Left ventricle myocardium inferior (tissue), 1 donor: ENCODE measurements around the gene CRYBB2. TPM values are rescaled to one million over a fixed set of nuclear protein-coding genes. Genes with fewer than 3 reads are reported as not detected.
"Not testable (repeated sequence)": the region's sequence is repeated elsewhere in the genome, so short reads cannot be mapped to it uniquely, and the experiment has no call there.

Source experiments
- DNase-seq: peaks from one replicate; pipeline ENCODE4 v3.0.0-alpha.2; 2020
- H3K27ac ChIP-seq: fragments of 200-600 bp; replicated peaks from 2 replicates; pipeline ENCODE4 v1.8.0; 2021
- H3K27me3 ChIP-seq: fragments of 200-600 bp; 2 replicates; pipeline ENCODE4 v1.8.0; 2021; ENCODE audit warnings: low read depth
- H3K36me3 ChIP-seq: fragments of 200-600 bp; 2 replicates; pipeline ENCODE4 v1.8.0; 2021
- H3K4me1 ChIP-seq: fragments of 200-600 bp; 2 replicates; pipeline ENCODE4 v1.8.0; 2021
- H3K4me3 ChIP-seq: fragments of 200-600 bp; 2 replicates; pipeline ENCODE4 v1.8.0; 2021; ENCODE audit warnings: mild to moderate bottlenecking, moderate library complexity
- H3K9me3 ChIP-seq: fragments of 200-600 bp; replicated peaks from 2 replicates; pipeline ENCODE4 v1.8.0; 2021
- intact Hi-C: fragments of 100-400 bp; cut with micrococcal nuclease; formaldehyde crosslinking; loops from one replicate; pipeline ENCODE4 v1.11.0; 2022
- total RNA-seq: library from RNA; stranded (reverse); fragmentation: NEBNext Ultra II Directional; extraction: Animal tissue kit (Norgen Biotek cat#: 25700); gene quantifications from one replicate; pipeline ENCODE4 v1.2.1, GENCODE V29; 2021
- TF ChIP-seq, protein P1 (sequence below): fragments of 200-600 bp; IDR thresholded peaks from 2 replicates; pipeline ENCODE4 v1.8.0; 2021; ENCODE audit warnings: antibody characterized with exemption, mild to moderate bottlenecking, borderline replicate concordance
- donor health status: DM: no; HTN: yes; CAD: no; lungs with severe emphysema.

Gene CRYBB2
- total RNA-seq, 1 donor from 2014 or later = not detected

GRCh38 chr22:25176175-25176574, 43.3 kb upstream of the CRYBB2 start:
- intact Hi-C loops = no loop called here
- peaks cover 59% of the 10 kb centered on the region for H3K36me3 ChIP-seq
- no peak for DNase-seq
- H3K9me3 ChIP-seq = peaks cover 11% of the 10 kb centered on the region
- no peaks in the 10 kb centered on the region for H3K4me1 ChIP-seq
- TF ChIP-seq, protein P1, sequence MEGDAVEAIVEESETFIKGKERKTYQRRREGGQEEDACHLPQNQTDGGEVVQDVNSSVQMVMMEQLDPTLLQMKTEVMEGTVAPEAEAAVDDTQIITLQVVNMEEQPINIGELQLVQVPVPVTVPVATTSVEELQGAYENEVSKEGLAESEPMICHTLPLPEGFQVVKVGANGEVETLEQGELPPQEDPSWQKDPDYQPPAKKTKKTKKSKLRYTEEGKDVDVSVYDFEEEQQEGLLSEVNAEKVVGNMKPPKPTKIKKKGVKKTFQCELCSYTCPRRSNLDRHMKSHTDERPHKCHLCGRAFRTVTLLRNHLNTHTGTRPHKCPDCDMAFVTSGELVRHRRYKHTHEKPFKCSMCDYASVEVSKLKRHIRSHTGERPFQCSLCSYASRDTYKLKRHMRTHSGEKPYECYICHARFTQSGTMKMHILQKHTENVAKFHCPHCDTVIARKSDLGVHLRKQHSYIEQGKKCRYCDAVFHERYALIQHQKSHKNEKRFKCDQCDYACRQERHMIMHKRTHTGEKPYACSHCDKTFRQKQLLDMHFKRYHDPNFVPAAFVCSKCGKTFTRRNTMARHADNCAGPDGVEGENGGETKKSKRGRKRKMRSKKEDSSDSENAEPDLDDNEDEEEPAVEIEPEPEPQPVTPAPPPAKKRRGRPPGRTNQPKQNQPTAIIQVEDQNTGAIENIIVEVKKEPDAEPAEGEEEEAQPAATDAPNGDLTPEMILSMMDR = no peak
- H3K4me3 ChIP-seq = no peak overlapping the region
- no peaks in the 10 kb centered on the region for H3K27me3 ChIP-seq
- H3K27ac ChIP-seq = no peak overlapping the region

DNA sequence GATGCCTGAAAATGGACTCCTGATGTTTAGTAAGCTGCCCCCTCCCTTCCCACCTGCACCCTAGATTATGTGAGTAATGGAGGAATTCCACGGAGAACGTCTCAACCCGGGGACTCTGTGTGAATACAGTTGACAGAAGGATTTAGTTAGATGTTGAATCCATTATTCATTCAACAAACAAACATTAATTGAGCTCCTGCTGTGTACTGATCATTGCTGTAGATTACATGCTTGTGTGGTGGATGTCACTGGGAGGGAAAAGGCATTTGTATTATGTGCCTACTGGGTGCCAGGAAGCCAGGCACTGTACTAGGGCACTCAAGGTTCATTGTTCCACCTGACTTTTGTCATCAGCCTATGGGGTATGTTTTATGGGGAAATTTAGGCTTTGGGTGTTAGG, 42.6 kb upstream of the CRYBB2 start:
- no peak overlapping the region for H3K4me3 ChIP-seq
- H3K27ac ChIP-seq = no peak overlapping the region
- H3K4me1 ChIP-seq = no peaks in the 10 kb centered on the region
- no peaks in the 10 kb centered on the region for H3K27me3 ChIP-seq
- intact Hi-C loops = no loop called here
- peaks cover 11% of the 10 kb centered on the region for H3K9me3 ChIP-seq
- DNase-seq = no peak
- TF ChIP-seq, protein P1 = no peak
- H3K36me3 ChIP-seq = peaks cover 59% of the 10 kb centered on the region

DNA sequence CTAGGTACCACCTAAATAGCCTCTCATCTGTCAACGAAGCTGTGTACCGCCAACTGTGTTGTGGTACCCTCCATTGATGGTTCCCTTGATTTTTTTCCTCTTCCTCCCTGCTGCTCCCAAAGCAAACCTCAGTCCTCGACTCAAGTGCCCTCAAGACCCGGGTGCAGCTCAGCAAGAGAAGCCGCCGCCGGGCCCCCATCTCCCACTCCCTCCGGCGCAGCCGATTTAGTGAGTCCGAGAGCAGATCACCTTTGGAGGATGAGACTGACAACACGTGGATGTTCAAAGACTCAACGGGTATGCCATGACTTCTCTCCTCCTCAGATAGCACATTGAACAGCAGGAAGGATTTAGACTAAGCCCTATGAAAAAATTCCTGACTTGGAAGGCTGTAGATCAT, 42.2 kb upstream of the CRYBB2 start:
- Histone ChIP-seq H3K36me3 (peaks cover 59% of the 10 kb centered on the region), H3K9me3 (peaks cover 11% of the 10 kb centered on the region), H3K4me1 (no peaks in the 10 kb centered on the region), H3K27me3 (no peaks in the 10 kb centered on the region), H3K27ac (no peak overlapping the region), H3K4me3 (no peak overlapping the region)
- no peak for DNase-seq
- TF ChIP-seq, protein P1 = no peak
- intact Hi-C loops = no loop called here

DNA sequence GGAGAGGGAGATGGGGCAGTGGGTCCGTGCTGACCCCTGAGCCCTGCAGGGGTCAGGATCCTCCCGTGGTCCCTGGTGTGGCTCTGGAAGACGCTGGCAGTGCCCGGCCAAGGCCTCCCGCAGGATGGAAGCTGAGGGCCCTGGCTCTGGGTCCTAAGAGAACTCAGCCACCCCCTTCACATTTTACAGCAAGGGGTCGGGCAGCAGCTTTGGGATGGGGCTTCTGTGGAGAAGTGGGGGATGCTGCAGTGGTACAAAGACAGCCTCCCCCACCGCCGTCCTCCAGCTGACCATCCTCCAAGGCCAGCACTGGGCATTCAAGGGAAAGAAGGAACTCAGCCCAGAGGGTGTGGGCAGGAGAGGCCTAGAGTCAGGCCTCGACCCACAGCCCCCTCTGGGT, 41.5 kb upstream of the CRYBB2 start:
- Histone ChIP-seq H3K9me3 (peaks cover 11% of the 10 kb centered on the region), H3K27ac (no peak overlapping the region), H3K4me1 (no peaks in the 10 kb centered on the region), H3K36me3 (peaks cover 61% of the 10 kb centered on the region), H3K27me3 (no peaks in the 10 kb centered on the region), H3K4me3 (no peak overlapping the region)
- no peak for DNase-seq
- intact Hi-C loops = no loop called here
- TF ChIP-seq, protein P1 = no peak

DNA sequence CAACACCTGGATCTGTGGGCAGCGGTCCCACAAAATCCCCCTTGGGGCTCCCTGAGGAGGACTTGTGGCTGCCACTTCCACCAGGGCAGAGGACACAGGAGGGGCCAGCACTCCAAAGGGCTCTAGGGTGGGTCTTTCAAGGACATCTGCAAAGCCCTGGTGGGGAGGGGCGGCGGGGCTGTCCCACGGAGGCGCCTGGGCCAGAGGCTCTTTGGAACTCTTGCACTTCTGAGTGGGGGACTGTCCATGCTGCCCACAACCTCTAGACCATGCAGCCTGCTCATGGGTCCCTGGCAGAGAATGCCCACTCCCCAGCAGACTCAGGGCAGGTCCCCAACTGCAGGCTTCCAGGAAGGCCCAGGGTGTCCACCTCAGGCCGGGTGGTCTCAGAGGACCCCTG, 41.1 kb upstream of the CRYBB2 start:
- H3K27me3 ChIP-seq, intact Hi-C loops, DNase-seq, H3K4me1 ChIP-seq: not testable (repeated sequence)
- Histone ChIP-seq H3K4me3 (peak overlapping the region; percentile 36), H3K36me3 (peaks cover 62% of the 10 kb centered on the region), H3K9me3 (peaks cover 11% of the 10 kb centered on the region), H3K27ac (peak overlapping the region; percentile 76)

GRCh38 chr22:25178869-25179631, 40.4 kb upstream of the CRYBB2 start:
- H3K27ac ChIP-seq, H3K27me3 ChIP-seq, H3K4me3 ChIP-seq, DNase-seq, intact Hi-C loops, H3K4me1 ChIP-seq: not testable (repeated sequence)
- Histone ChIP-seq H3K36me3 (peaks cover 62% of the 10 kb centered on the region), H3K9me3 (peaks cover 11% of the 10 kb centered on the region)
